ENCODE results near the gene ADK. TPM values are rescaled to one million over a fixed set of nuclear protein-coding genes. Genes with fewer than 3 reads are reported as not detected.

Gene ADK
- total RNA-seq, 2 donors from 2014 or later: 14.4 to 24.3 TPM

DNA sequence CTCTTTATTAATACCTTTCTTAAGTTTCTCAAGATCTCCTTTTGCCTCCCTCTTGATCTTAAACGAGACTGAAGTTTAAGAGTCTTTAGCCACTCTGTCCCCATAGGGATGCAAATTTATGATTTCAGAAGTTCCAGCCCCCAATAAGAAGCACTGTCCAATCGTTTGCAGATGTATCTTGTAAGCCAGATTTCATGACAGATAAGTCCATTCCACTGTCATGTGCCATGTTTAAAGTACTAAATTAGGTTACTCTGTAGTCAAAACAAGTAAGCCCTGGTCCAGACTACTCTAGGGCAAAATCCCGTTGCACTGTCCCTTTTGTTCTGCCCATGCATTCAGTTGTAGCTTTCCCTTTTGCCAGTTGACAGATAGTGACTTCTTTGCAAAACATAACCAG lies 518.2 kb downstream of the ADK start:
- H3K27me3 ChIP-seq (replicated peaks; ENCODE audit: insufficient read depth): no peaks in the 10 kb centered on the region
- no peak for TF ChIP-seq CTCF (IDR thresholded peaks at IDR 0.05)
- ATAC-seq (ENCODE audit: insufficient number of reproducible peaks, low FRiP score, low read depth) (no peak), DNase-seq (ENCODE audit: low spot score) (no peak)
- H3K9me3 ChIP-seq: no peaks in the 10 kb centered on the region
- H3K27ac ChIP-seq: no peak overlapping the region
- H3K4me1 ChIP-seq (ENCODE audit: control insufficient read depth in 1 of 2, low read depth in 2 of 2): no peaks in the 10 kb centered on the region
- no peaks in the 10 kb centered on the region for H3K36me3 ChIP-seq
- no peak overlapping the region for H3K4me3 ChIP-seq

GRCh38 chr10:74671716-74672115 lies 520.7 kb downstream of the ADK start:
- H3K4me1 ChIP-seq (ENCODE audit: control insufficient read depth in 1 of 2, low read depth in 2 of 2): no peaks in the 10 kb centered on the region
- H3K4me3 ChIP-seq: no peak overlapping the region
- DNase-seq (ENCODE audit: low spot score) (no peak), ATAC-seq (ENCODE audit: insufficient number of reproducible peaks, low FRiP score, low read depth) (no peak)
- H3K9me3 ChIP-seq: no peaks in the 10 kb centered on the region
- H3K27me3 ChIP-seq (replicated peaks; ENCODE audit: insufficient read depth): no peaks in the 10 kb centered on the region
- TF ChIP-seq CTCF (IDR thresholded peaks at IDR 0.05): no peak
- no peak overlapping the region for H3K27ac ChIP-seq
- H3K36me3 ChIP-seq: no peaks in the 10 kb centered on the region

GRCh38 chr10:74672430-74673165 lies 521.6 kb downstream of the ADK start:
- Histone ChIP-seq H3K4me1 (ENCODE audit: control insufficient read depth in 1 of 2, low read depth in 2 of 2) (no peaks in the 10 kb centered on the region), H3K27me3 (replicated peaks; ENCODE audit: insufficient read depth) (no peaks in the 10 kb centered on the region), H3K27ac (no peak overlapping the region), H3K36me3 (no peaks in the 10 kb centered on the region), H3K9me3 (no peaks in the 10 kb centered on the region), H3K4me3 (no peak overlapping the region)
- ATAC-seq (ENCODE audit: insufficient number of reproducible peaks, low FRiP score, low read depth): no peak
- no peak for TF ChIP-seq CTCF (IDR thresholded peaks at IDR 0.05)
- no peak for DNase-seq (ENCODE audit: low spot score)

- no peak for ATAC-seq (ENCODE audit: insufficient number of reproducible peaks, low FRiP score, low read depth)
- H3K27ac ChIP-seq: no peak overlapping the region
- no peaks in the 10 kb centered on the region for H3K27me3 ChIP-seq (replicated peaks; ENCODE audit: insufficient read depth)
- H3K36me3 ChIP-seq: no peaks in the 10 kb centered on the region
- H3K4me3 ChIP-seq: no peak overlapping the region
- no peaks in the 10 kb centered on the region for H3K9me3 ChIP-seq
- no peaks in the 10 kb centered on the region for H3K4me1 ChIP-seq (ENCODE audit: control insufficient read depth in 1 of 2, low read depth in 2 of 2)
- DNase-seq (ENCODE audit: low spot score): no peak
- TF ChIP-seq CTCF (IDR thresholded peaks at IDR 0.05): no peak
Observed at GRCh38 chr10:74674927-74675326, 523.9 kb downstream of the ADK start.

- Histone ChIP-seq H3K27me3 (replicated peaks; ENCODE audit: insufficient read depth) (no peaks in the 10 kb centered on the region), H3K9me3 (no peaks in the 10 kb centered on the region), H3K27ac (no peak overlapping the region), H3K4me1 (ENCODE audit: control insufficient read depth in 1 of 2, low read depth in 2 of 2) (no peaks in the 10 kb centered on the region), H3K36me3 (no peaks in the 10 kb centered on the region), H3K4me3 (no peak overlapping the region)
- ATAC-seq (ENCODE audit: insufficient number of reproducible peaks, low FRiP score, low read depth): no peak
- no peak for TF ChIP-seq CTCF (IDR thresholded peaks at IDR 0.05)
- DNase-seq (ENCODE audit: low spot score): no peak
Observed at GRCh38 chr10:74675484-74675883, 524.5 kb downstream of the ADK start.

Measured in thoracic aorta (tissue), 2 donors.